SH-SY5Y (cell line): ENCODE data around the gene TBC1D4.

Experiments
- GATA2 ChIP-seq: IDR thresholded peaks from 2 replicates; pipeline ENCODE4 v1.6.1; 2011; ENCODE audit warnings: mild to moderate bottlenecking, low read depth, low read length
- GATA3 ChIP-seq: IDR thresholded peaks from 2 replicates; pipeline ENCODE4 v1.6.1; 2011; ENCODE audit warnings: low read depth, mild to moderate bottlenecking, low read length, moderate library complexity

Gene TBC1D4

DNA sequence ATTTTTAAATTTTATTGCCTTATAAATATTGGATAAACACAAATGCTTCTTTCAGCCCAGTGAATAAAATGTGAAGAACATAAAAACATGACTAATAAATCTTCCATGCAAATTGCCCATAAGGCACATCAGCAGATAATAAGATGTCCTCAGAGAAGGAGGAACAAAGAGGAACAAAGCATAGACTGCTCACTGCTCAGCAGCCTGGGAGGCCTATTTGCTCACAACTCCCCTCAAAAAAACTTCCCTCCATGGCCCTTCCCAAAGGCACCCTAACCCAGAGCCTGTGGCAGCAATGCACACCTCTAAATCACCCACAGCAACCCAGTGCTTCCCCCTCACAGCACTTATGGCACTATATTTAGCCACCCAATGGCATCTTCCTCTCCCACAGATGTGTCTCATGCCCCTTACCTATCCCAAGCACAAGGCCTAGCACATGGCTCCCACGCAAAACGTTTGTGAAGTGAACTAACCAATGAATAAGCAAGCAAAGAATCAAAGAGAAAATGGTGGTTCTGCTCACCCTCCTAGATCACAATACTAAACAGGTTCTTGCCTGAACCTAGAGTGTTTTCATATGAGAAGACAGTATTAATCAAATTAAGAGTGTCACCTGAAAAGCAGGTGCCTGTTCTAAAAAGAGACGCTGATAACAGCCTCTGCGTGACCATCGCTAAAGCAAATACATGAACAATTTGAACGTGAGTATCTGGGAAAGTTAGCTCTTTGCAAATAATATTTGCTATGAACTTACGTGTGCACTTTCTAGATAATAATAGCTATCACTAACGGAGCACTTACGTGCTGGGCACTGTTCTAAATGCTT is 96.9 kb downstream of the TBC1D4 start:
- TF ChIP-seq GATA2 (no peak), GATA3 (no peak)

DNA sequence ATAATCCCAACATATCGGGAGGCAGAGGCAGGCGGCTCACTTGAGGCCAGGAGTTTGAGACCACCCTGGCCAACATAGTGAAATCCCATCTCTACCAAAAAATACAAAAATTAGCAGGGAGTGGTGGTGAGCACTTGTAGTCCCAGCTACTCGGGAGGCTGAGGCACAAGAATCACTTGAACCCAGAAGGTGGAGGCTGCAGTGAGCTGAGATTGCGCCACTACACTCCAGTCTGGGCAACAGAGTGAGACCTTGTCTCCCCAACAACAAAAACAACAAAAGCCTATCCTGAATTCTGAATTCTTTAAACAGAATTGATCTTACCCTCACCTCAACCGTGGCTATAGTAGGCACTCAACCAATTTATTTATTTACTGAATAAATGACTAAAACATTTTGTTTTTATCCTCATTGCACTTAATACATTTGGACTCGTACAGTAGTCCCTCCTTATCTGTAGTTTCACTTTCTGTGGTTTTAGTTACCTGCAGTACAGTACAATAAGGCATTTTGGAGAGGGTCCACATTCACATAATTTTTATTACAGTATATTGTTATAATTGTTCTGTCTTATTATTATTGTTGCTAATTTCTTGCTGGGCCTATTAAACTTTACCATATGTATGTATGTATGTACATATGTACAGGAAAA is 98.8 kb downstream of the TBC1D4 start:
- TF ChIP-seq GATA2 (no peak), GATA3 (no peak)

DNA sequence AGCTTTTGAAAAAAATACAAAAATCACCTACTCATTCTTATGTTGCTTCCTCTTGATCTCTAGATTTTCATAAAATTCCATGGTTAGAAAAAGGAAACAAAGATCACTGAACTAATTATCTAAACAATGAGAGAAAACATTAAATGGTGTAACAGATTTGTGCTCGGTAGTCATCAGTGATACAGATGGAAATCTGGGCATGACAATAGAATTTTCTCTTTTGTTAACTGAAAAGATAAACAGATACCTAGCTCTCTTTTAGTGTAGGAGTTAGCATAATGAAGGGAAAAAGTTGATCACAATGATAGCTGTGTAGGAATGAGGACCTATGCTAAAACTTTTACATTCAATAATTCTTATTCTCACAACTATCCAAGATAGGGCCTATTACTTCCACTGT is 103.7 kb downstream of the TBC1D4 start:
- TF ChIP-seq GATA2, result no peak
- TF ChIP-seq GATA3, result no peak

DNA sequence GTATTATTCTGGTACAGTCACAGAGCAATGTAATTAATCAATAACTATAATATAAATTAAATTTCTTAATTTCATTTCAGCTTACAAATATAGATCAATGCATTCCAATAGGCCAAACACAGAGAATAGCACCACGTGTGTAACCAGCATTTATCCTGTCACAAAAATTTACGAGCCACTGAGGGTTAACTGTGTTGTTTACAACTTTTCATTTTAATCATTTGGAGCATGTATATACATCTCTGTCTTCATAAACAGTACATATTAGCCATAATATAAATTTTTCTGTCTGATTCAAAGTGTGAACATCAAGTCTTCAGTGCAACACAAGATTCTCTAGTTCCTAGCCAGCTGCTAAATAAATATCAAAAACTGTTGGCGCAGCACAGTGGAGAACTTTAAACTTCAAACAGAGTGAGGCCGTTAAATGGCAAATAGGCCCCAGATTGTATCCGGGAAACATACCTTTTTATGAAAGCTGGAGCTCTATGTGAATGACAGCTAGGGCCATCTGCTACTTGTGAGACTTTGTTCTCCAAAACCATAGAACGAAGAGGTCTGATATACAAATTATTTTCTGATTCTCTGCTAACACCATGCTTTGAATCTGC is 105.1 kb downstream of the TBC1D4 start:
- no peak for TF ChIP-seq GATA3

DNA sequence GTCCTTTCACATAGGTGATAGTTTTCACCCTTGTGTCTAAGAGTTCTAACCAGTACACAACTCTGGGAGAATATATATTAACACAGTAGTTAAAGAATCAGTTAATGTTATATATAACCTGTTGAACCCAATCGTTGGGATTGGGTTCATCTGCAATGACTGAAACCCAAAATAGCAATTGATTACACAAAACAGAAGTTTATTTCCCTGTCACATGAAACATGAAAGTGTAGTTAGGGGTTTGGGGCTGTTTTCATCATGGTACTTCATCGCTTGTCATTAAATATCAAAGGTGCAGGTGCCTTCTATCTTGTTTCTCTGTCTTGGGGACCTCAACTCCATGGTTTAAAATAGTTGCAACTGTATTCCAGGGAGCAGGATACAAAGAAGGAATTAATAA is 106.6 kb downstream of the TBC1D4 start:
- TF ChIP-seq GATA2 (no peak), GATA3 (no peak)

DNA sequence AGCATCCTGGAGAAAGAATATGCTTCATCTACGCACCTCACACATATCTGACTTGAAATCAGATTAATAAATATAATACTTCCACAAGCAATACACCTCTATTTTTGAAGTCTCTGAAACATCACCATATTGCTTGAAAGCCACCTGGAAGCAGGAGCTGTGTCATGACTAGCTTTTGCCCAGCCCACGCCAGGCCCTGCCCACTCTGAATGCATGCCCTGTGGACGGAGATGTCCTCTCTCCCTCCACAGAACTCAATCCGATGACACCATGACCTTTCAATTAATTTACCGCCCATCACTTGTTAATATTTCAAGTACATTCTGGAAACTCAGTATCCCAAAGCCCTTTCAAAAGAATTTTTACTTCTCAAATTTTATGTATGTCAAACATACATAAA is 108.0 kb downstream of the TBC1D4 start:
- no peak for TF ChIP-seq GATA2
- no peak for TF ChIP-seq GATA3

DNA sequence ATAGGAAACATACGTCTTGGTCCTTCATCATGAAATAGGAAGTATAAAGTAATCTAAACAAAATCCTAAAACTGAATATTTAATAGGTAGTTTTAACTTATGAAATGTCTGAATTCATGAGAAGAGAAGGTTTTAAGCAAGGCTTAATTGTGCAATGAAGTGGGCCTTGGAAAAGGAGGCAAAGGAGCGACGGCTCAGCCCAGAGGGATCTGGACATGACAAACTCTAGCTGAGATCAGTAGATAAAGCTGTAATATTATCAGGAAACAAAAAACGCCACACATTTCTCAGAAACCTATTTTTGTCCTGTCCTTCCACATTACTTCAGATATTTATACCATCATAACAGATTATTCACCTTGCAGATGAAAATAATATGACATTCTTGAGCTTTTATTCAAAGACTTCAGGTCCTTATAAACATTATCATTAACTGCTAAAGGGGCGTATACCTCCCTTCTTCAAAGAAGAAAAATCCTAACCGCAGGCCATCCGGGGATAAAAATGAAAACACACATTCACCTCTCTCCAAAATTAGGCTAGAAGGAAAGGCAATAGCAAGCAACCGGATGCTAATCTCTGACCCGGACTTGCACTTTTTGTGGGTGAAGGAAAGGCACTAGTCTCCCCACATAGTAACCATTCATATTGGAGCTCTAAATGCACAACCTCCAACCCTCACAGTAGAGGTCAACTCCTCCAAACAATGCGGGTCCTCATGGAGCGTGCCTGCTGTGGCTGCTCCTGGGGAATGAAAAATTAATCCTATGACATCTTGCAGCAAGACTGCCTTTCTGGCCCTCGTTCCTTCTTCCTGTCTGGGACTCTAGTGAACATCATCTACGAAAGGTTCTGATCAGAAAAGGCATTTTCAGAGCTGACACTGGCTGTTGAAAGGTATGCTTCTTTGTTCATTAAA is 108.8 kb downstream of the TBC1D4 start:
- TF ChIP-seq GATA3, result no peak
- peak; percentile 57 for TF ChIP-seq GATA2

DNA sequence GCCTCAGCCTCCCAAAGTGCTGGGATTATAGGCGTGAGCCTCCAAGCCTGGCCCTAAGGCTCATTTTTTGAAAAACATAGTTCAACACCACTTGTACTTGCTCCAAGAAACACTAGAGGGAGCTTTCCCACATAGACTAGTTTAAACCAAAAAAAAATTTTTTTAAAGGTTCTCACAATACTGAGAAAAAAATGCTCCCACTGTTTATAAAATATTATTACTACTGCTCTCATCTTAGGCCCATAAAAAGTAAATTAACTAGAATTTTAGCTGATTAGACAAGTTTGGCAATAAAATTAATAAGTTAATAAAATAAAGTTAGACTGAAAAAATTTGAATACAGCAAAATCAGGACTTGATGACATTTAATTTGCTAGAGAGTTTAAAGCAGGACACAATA is 109.5 kb downstream of the TBC1D4 start:
- TF ChIP-seq GATA2 (no peak), GATA3 (no peak)

DNA sequence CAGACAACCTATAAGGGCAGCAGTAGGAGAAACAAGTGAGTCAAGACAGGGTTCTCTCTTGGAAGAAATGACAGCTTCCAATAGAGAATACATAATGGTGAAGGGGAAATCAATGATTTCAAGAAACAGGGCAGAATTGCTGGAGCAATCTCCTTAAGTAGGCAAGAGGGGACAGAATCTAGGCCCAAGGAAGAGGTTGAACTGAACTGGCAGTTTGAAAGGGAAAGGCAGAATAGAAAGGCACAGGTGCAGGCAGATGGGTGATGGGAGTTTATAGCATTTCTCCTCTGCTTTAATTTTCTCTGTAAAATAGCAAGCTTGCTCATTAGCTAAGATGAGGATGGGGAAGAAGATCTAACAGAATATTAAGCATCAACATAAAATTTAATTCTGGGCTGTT is 110.8 kb downstream of the TBC1D4 start:
- TF ChIP-seq GATA2 (no peak), GATA3 (no peak)

DNA sequence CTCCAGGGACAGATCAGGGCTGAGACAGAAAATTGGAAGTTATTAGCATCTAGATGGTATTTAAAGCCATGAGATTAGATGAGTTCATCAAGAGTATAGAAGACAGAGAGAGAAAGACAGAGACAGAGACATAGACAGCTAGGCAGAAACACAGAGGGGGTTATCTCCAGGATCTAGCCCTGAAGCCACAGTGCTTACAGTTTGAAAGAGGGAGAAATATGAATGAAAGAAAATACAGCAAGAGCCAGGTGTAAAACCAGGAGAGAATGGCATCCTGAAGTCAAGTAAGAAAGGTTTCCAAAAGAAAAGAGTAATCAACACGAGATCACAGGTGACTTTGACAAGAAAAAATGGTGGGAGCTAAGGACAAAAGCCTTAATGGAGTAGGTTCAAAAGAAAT is 111.2 kb downstream of the TBC1D4 start:
- TF ChIP-seq GATA2 (peak; percentile 45; the same call in 1 of the 2 replicates), GATA3 (peak; percentile 49; the same call in 1 of the 2 replicates)

DNA sequence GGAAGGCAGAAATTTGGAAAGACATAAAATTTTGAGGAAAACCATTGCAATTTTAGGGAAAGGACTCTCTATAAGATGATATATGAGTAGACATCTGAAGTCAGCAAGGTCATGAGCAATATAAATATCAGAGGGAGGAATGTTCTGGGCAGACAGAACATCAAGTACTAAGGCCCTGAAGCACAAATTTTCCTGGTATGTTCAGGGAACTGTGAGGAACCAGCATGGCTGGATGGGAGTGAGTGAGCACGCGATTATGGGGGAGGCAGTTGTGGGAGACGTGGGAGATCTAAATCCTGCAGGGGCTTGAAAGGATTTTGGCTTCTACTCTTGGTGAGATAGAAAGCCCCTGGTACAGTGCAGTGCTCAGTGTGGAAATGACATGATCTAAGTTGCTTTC is 112.0 kb downstream of the TBC1D4 start:
- TF ChIP-seq GATA3, result no peak

DNA sequence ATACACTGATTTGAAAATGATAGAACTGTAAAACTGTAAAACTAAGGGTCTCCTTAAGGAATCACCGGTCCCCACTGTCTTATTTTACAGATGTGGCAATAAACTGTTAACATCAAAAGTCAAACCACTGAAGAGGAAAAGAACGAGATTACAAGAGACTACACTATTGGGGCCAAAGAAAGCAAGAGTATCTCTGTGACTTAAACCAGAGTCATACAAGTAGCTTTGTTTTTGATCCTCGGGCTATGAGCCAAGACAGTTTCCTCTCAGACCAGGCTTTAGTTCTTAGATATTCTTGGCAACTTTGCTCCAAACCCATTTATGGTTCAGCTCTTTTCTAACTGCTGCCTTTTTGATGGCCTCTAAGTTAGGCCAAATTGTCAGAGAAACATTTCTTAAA is 113.8 kb downstream of the TBC1D4 start:
- TF ChIP-seq GATA3 (no peak), GATA2 (no peak)

DNA sequence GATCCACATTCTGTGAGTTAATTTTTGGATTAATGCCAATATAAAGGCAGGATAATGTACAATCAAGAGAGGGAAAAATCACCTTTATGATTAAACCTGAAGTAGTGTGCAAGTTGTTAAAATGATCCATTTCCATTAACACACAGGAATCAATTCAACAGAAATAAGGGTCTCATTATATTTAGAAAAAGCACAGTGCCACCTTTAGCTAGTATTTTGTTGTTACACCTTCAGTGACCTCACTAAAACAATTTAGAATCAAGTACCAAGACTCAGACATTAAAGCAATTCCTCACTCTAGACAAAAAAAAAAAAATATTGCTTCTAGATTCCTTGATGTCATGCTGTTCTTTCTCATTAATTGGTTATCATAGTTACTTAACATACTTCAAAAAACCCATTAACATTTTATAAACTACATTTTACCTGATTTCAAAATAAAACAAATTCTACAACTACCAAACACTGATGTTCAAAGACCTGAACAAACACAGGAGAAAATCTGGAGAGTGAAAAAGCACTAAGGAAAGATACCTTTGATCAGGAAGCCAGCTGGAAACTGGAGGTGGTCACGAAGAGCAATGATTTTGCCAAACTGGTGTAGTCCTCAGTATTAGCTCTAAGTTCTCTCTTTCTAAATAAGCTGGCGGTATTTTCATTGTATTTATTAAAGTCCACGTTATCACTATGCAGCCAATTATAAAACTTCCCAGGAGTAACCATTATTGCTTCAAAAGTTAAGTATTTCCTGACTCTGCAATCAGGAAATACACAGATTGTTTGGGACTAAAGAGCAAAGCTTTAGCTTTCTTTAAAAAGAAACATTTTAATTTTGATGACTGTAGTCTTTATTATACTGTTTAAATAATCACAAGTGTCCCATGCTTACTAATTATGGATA is 115.3 kb downstream of the TBC1D4 start:
- TF ChIP-seq GATA3, result no peak
- no peak for TF ChIP-seq GATA2
